ENCODE data around the gene ECD. TPM values are rescaled to one million over a fixed set of nuclear protein-coding genes. Genes with fewer than 3 reads are reported as not detected.

ECD gene
- total and polyA plus RNA-seq, 10 of the 15 experiments (the other 5 are each of a cell fraction or from before 2014, with no cell fraction given) = 27.3 to 61.6 (median 44.0) TPM

GRCh38 chr10:73210395-73211105 is 42.7 kb upstream of the ECD start:
- FAIRE-seq (no peak), ATAC-seq (no peak), DNase-seq (ENCODE audit: low read depth, low spot score) (no peak)
- Histone ChIP-seq H4K20me1 (ENCODE audit: control insufficient read depth, insufficient read depth) (no peaks in the 10 kb centered on the region), H3K4me1 (ENCODE audit: control insufficient read depth, insufficient read depth, low read length) (no peaks in the 10 kb centered on the region), H3K9me3 (replicated peaks; ENCODE audit: control insufficient read depth, insufficient read depth, low read length) (no peaks in the 10 kb centered on the region), H3K36me3 (ENCODE audit: control insufficient read depth in 2 of 2, insufficient read depth in 2 of 2, low read length in 1 of 2) (no peaks in the 10 kb centered on the region; a peak in 1 of 4 replicates), H3K79me2 (ENCODE audit: control insufficient read depth, insufficient read depth, low read length) (no peaks in the 10 kb centered on the region), H3K4me3 (no peak overlapping the region), H2AFZ (ENCODE audit: control insufficient read depth, low read depth, low read length) (no peak overlapping the region), H3K27ac (ENCODE audit: control insufficient read depth, insufficient read depth) (no peak overlapping the region), H3K27me3 (replicated peaks in 1 of 2; ENCODE audit: control insufficient read depth in 2 of 2, insufficient read depth in 2 of 2, low read length in 1 of 2) (no peaks in the 10 kb centered on the region), H3K9ac (ENCODE audit: control insufficient read depth, insufficient read depth, low read length) (no peak overlapping the region), H3K4me2 (ENCODE audit: control insufficient read depth, insufficient read depth) (no peak overlapping the region)
- SMC1A ChIA-PET (ENCODE audit: uncharacterized antibody, unreplicated experiment) = interaction anchor here (1.3 kb wide), 1 partner anchor 40 kb away, joined by 3 read pairs; no protein-coding TSS in a partner anchor
- CTCF ChIA-PET = interaction anchor here (1.0 kb wide), 1 partner anchor 33 kb away, joined by 4 read pairs; no protein-coding TSS in a partner anchor
- in situ Hi-C loops (cut with MboI) = no loop called here
- TF ChIP-seq ASH2L (IDR thresholded peaks at IDR 0.05; ENCODE audit: borderline replicate concordance, low read depth) = no peak
- TF ChIP-seq NR2C1 (IDR thresholded peaks at IDR 0.05) = no peak
- no peak for TF ChIP-seq HDGF (IDR thresholded peaks at IDR 0.05)
- no peak for TF ChIP-seq POLR2AphosphoS5 (IDR thresholded peaks at IDR 0.05; ENCODE audit: low read length)
- no TSS peak for BruUV-seq (replicated peaks)
- RAD21 ChIA-PET (ENCODE audit: unreplicated experiment) = interaction anchor here (1.2 kb wide), 1 partner anchor 42 kb away, joined by 3 read pairs; the partner anchor contains the start of gene FAM149B1
- POLR2A ChIA-PET = no interaction called here
- intact Hi-C loops (cut with micrococcal nuclease; ENCODE audit: unreplicated experiment) = no loop called here
- 94% methylated on average over 3 of the region's 3 CpGs for WGBS (ENCODE audit: insufficient coverage, insufficient replicate concordance, low lambda C conversion rate, missing lambda C conversion rate)

DNA sequence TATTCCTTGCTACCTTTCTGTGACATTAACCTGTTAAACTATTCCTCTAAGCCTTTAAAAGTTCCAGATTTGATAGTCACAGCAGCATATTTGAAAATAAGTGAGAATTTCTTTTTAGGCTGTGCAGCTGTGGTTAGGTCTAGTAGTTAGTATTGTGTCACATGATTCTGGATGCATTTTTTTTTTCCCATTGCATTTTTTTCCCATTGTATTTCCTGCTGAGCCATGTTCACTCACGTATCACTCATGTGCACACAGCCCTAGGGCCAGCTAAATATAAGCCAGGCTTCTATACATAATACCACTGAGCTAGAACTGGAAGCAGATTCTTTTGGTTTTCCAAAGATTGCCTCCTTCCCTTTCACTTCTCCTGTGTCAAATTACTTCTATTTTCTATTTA is 41.9 kb upstream of the ECD start:
- H3K79me2 ChIP-seq (ENCODE audit: control insufficient read depth, insufficient read depth, low read length) = no peaks in the 10 kb centered on the region
- no peaks in the 10 kb centered on the region for H3K9me3 ChIP-seq (replicated peaks; ENCODE audit: control insufficient read depth, insufficient read depth, low read length)
- ATAC-seq (no peak), DNase-seq (ENCODE audit: low read depth, low spot score) (no peak), FAIRE-seq (no peak)
- H3K4me3 ChIP-seq = no peak overlapping the region
- H3K4me2 ChIP-seq (ENCODE audit: control insufficient read depth, insufficient read depth) = no peak overlapping the region
- ChIA-PET RAD21 (ENCODE audit: unreplicated experiment) (no interaction called here), CTCF (interaction anchor here (1.5 kb wide), 1 partner anchor 11 kb away, joined by 3 read pairs; no protein-coding TSS in a partner anchor), POLR2A (no interaction called here), SMC1A (ENCODE audit: uncharacterized antibody, unreplicated experiment) (no interaction called here)
- in situ Hi-C loops (cut with MboI) (no loop called here), intact Hi-C loops (cut with micrococcal nuclease; ENCODE audit: unreplicated experiment) (no loop called here)
- H3K9ac ChIP-seq (ENCODE audit: control insufficient read depth, insufficient read depth, low read length) = no peak overlapping the region
- no peaks in the 10 kb centered on the region for H3K4me1 ChIP-seq (ENCODE audit: control insufficient read depth, insufficient read depth, low read length)
- H3K36me3 ChIP-seq (ENCODE audit: control insufficient read depth in 2 of 2, insufficient read depth in 2 of 2, low read length in 1 of 2) = no peaks in the 10 kb centered on the region; a peak in 1 of 4 replicates
- no peaks in the 10 kb centered on the region for H4K20me1 ChIP-seq (ENCODE audit: control insufficient read depth, insufficient read depth)
- TF ChIP-seq ZNF687 (IDR thresholded peaks at IDR 0.05) (no peak), POLR2A (IDR thresholded peaks at IDR 0.05; ENCODE audit: low read depth, low read length) (no peak), BCL3 (IDR thresholded peaks at IDR 0.05; ENCODE audit: borderline replicate concordance, insufficient read depth, low read depth, low read length, poor library complexity, severe bottlenecking) (peak; percentile 66), GABPA (IDR thresholded peaks at IDR 0.05; ENCODE audit: low read depth) (no peak), E2F4 (IDR thresholded peaks at IDR 0.05; ENCODE audit: low read depth, low read length) (no peak), RCOR1 (conservative IDR thresholded peaks at IDR 0.05; ENCODE audit: low read depth, low read length) (no peak), NFYA (IDR thresholded peaks at IDR 0.05; ENCODE audit: borderline replicate concordance, low read depth, low read length) (no peak)
- no peak overlapping the region for H3K27ac ChIP-seq (ENCODE audit: control insufficient read depth, insufficient read depth)
- H2AFZ ChIP-seq (ENCODE audit: control insufficient read depth, low read depth, low read length) = no peak overlapping the region
- no peaks in the 10 kb centered on the region for H3K27me3 ChIP-seq (replicated peaks in 1 of 2; ENCODE audit: control insufficient read depth in 2 of 2, insufficient read depth in 2 of 2, low read length in 1 of 2)
- BruUV-seq (replicated peaks) = no TSS peak
- 95% methylated on average over 1 of the region's 1 CpG for WGBS (ENCODE audit: insufficient coverage, insufficient replicate concordance, low lambda C conversion rate, missing lambda C conversion rate)
